Activated T-helper 1 cell treated with anti-CD3 and anti-CD28 coated beads, Interleukin-12 subunit alpha, Interleukin-12 subunit beta, Interleukin-2, Interleukin-4 antibody, amounts not matched to agents 30 ng/mL and 10 ng/mL and 1 ng/mL, durations not matched to agents 14 hours and 24 hours and 36 hours (primary cell): ENCODE results near the gene ALKBH6. TPM values are rescaled to one million over a fixed set of nuclear protein-coding genes. Genes with fewer than 3 reads are reported as not detected.

Experiments used
- total RNA-seq: library from RNA; stranded (reverse); gene quantifications from 2 replicates; pipeline ENCODE4 v1.2.3, GENCODE V29; 2022

Gene ALKBH6
- total RNA-seq, 1 donor from 2014 or later = 60.6 TPM

Other genes with a start within 250 kb of the ALKBH6 start
- gene ARHGAP33, start 238.6 kb downstream of the ALKBH6 start, total RNA-seq = 24.5 and 25.8 TPM in 2 replicates
- not detected in 2 replicates for gene PRODH2, start 201.4 kb downstream of the ALKBH6 start, total RNA-seq
- gene NPHS1, start 161.7 kb downstream of the ALKBH6 start, total RNA-seq = 0.05 TPM in 1 of 2 replicates, not detected in the other
- gene KIRREL2, start 157.3 kb downstream of the ALKBH6 start, total RNA-seq = 1.7 TPM in 2 replicates
- gene APLP1, start 145.6 kb downstream of the ALKBH6 start, total RNA-seq = 2.3 and 2.4 TPM in 2 replicates
- 163 and 164 TPM in 2 replicates for gene NFKBID, start 113.7 kb downstream of the ALKBH6 start, total RNA-seq
- 58.5 and 62.2 TPM in 2 replicates for gene HCST, start 111.7 kb downstream of the ALKBH6 start, total RNA-seq
- gene TYROBP, start 105.9 kb downstream of the ALKBH6 start, total RNA-seq = not detected in 2 replicates
- gene LRFN3, start 77.8 kb downstream of the ALKBH6 start, total RNA-seq = 11.6 and 13.6 TPM in 2 replicates
- 21.2 and 24.5 TPM in 2 replicates for gene SDHAF1, start 19.0 kb downstream of the ALKBH6 start, total RNA-seq
- 1.7 and 1.8 TPM in 2 replicates for gene SYNE4, start 5.4 kb downstream of the ALKBH6 start, total RNA-seq
- 2.2 and 4.4 TPM in 2 replicates for gene CLIP3, start 18.7 kb upstream of the ALKBH6 start, total RNA-seq
- gene THAP8, start 40.1 kb upstream of the ALKBH6 start, total RNA-seq = 1.6 TPM in 2 replicates
- gene WDR62, start 40.7 kb upstream of the ALKBH6 start, total RNA-seq = 22.0 and 24.9 TPM in 2 replicates
- not detected in 2 replicates for gene OVOL3, start 96.9 kb upstream of the ALKBH6 start, total RNA-seq
- gene POLR2I, start 100.7 kb upstream of the ALKBH6 start, total RNA-seq = 76.3 and 92.4 TPM in 2 replicates
- 127 and 143 TPM in 2 replicates for gene TBCB, start 101.3 kb upstream of the ALKBH6 start, total RNA-seq
- 326 and 335 TPM in 2 replicates for gene CAPNS1, start 125.9 kb upstream of the ALKBH6 start, total RNA-seq
- gene COX7A1, start 138.2 kb upstream of the ALKBH6 start, total RNA-seq = not detected in 2 replicates
- gene ZNF565, start 200.5 kb upstream of the ALKBH6 start, total RNA-seq = 2.1 and 2.4 TPM in 2 replicates
- 82.5 and 94.0 TPM in 2 replicates for gene ZNF146, start 200.9 kb upstream of the ALKBH6 start, total RNA-seq